Measurements from ENCODE around the gene HOXB4. TPM values are rescaled to one million over a fixed set of nuclear protein-coding genes. Genes with fewer than 3 reads are reported as not detected.

Gene HOXB4
- polyA plus RNA-seq, 1 of the 3 experiments (the other 2 are of a cell fraction): 0.03 TPM

GRCh38 chr17:48615047-48615962 lies 37.2 kb upstream of the HOXB4 start, which contains the start of gene HOXB8:
TSS of gene HOXB8 (minus strand) at chr17:48615292. CDS start at chr17:48614704, 588 bp downstream.
- Histone ChIP-seq H4K20me1 (ENCODE audit: insufficient read depth) (peaks cover 29% of the 10 kb centered on the region), H3K36me3 (replicated peaks in 1 of 2; ENCODE audit: control insufficient read depth in 1 of 2, insufficient read depth in 2 of 2, low read length in 1 of 2) (no peaks in the 10 kb centered on the region), H3K79me2 (ENCODE audit: insufficient read depth) (no peaks in the 10 kb centered on the region), H3K4me3 (ENCODE audit: low read depth in 2 of 2, low read length in 1 of 2) (no peak within 1 kb of the TSS), H3K9me2 (no peaks in the 10 kb centered on the region), H3K4me2 (no peak within 1 kb of the TSS), H3K9me3 (no peaks in the 10 kb centered on the region), H2AFZ (ENCODE audit: low read depth) (no peak within 1 kb of the TSS), H3F3A (replicated peaks; ENCODE audit: insufficient read depth) (no peaks in the 10 kb centered on the region), H3K27ac (ENCODE audit: low read depth in 2 of 2, low read length in 1 of 2) (no peak within 1 kb of the TSS), H3K4me1 (ENCODE audit: control insufficient read depth in 1 of 2, insufficient read depth in 2 of 2, low read depth in 1 of 2, low read length in 1 of 2) (no peaks in the 10 kb centered on the region; a peak in 1 of 4 replicates), H3K9ac (no peak within 1 kb of the TSS), H3K27me3 (ENCODE audit: insufficient read depth) (peaks cover 99% of the 10 kb centered on the region)
- ChIA-PET CTCF (interaction anchor here (0.6 to 4.2 kb wide), 13 partner anchors 11 to 590 kb away, joined by 3 to 33 read pairs (median 4); partner anchors contain the start of genes HOXB5 and HOXB9), POLR2A (no interaction called here)
- TF ChIP-seq EZH2phosphoT487 (IDR thresholded peaks at IDR 0.05; ENCODE audit: borderline replicate concordance, low read depth): peak; percentile 82
- no peak for TF ChIP-seq TAF1 (IDR thresholded peaks at IDR 0.05; ENCODE audit: borderline replicate concordance, low read depth, low read length)
- no peak for TF ChIP-seq FOXJ3 (CRISPR knock-in tag; IDR thresholded peaks at IDR 0.05)
- no peak for TF ChIP-seq EP300 (IDR thresholded peaks at IDR 0.05; ENCODE audit: borderline replicate concordance in 1 of 2, low read depth in 1 of 2, low read length in 1 of 2)
- WGBS (ENCODE audit: low lambda C conversion rate): 11% methylated on average over 41 of the region's 41 CpGs
- no peak for DNase-seq

GRCh38 chr17:48613862-48614694 lies 35.9 kb upstream of the HOXB4 start:
- Histone ChIP-seq H3K9me2 (no peaks in the 10 kb centered on the region), H3K36me3 (replicated peaks in 1 of 2; ENCODE audit: control insufficient read depth in 1 of 2, insufficient read depth in 2 of 2, low read length in 1 of 2) (no peaks in the 10 kb centered on the region), H3F3A (replicated peaks; ENCODE audit: insufficient read depth) (no peaks in the 10 kb centered on the region), H3K4me2 (no peak overlapping the region), H2AFZ (ENCODE audit: low read depth) (no peak overlapping the region), H3K79me2 (ENCODE audit: insufficient read depth) (no peaks in the 10 kb centered on the region), H3K4me1 (ENCODE audit: control insufficient read depth in 1 of 2, insufficient read depth in 2 of 2, low read depth in 1 of 2, low read length in 1 of 2) (no peaks in the 10 kb centered on the region; a peak in 1 of 4 replicates), H3K9ac (no peak overlapping the region), H3K27ac (ENCODE audit: low read depth in 2 of 2, low read length in 1 of 2) (no peak overlapping the region), H4K20me1 (ENCODE audit: insufficient read depth) (peaks cover 29% of the 10 kb centered on the region), H3K4me3 (ENCODE audit: low read depth in 2 of 2, low read length in 1 of 2) (no peak overlapping the region), H3K9me3 (no peaks in the 10 kb centered on the region), H3K27me3 (ENCODE audit: insufficient read depth) (peaks cover 99% of the 10 kb centered on the region)
- ChIA-PET CTCF (interaction anchor here (0.9 to 3.5 kb wide), 11 partner anchors 9 to 354 kb away, joined by 3 to 24 read pairs (median 5); partner anchors contain the start of gene HOXB5), POLR2A (no interaction called here)
- no peak for DNase-seq
- WGBS (ENCODE audit: low lambda C conversion rate): 2% methylated on average over 33 of the region's 55 CpGs
- TF ChIP-seq EZH2phosphoT487 (IDR thresholded peaks at IDR 0.05; ENCODE audit: borderline replicate concordance, low read depth) (peak; percentile 98; the same call in 1 of the 2 replicates), USF2 (IDR thresholded peaks at IDR 0.05; ENCODE audit: borderline replicate concordance, low read depth, low read length) (no peak)

Measured in SK-N-SH (cell line).